MCF 10A (cell line): ENCODE measurements around the gene SSNA1. TPM values are rescaled to one million over a fixed set of nuclear protein-coding genes. Genes with fewer than 3 reads are reported as not detected.

Experiments
- BruUV-seq: library from RNA; stranded (reverse); fragments of 400-500 nt; replicated peaks from 2 replicates; lab custom pipeline; 2021; lab: Mats Ljungman, UMichigan
- CTCF ChIA-PET: fragments of 300-600 bp; sonication (Branson Sonifier 250); formaldehyde crosslinking; extraction: SDS; loops from one replicate; lab custom pipeline; 2021; ENCODE audit warnings: antibody characterized with exemption, inconsistent platforms; lab: Yijun Ruan, JAX
- POLR2A ChIA-PET: fragments of 300-600, 350-650 bp; sonication (Branson Sonifier 250); formaldehyde crosslinking; extraction: SDS; loops from one replicate; lab custom pipeline; 2020; ENCODE audit warnings: antibody characterized with exemption, inconsistent platforms; lab: Yijun Ruan, JAX
- DNase-seq: peaks from one replicate; pipeline ENCODE4 v3.0.0-alpha.2; 2018; ENCODE audit not compliant: unreplicated experiment
- H3K27ac Mint-ChIP-seq: one replicate; pipeline ENCODE4 v1.8.0; 2022; ENCODE audit warnings: mild to moderate bottlenecking, low read depth, mixed read lengths; ENCODE audit not compliant: unreplicated experiment
- H3K27me3 Mint-ChIP-seq: one replicate; pipeline ENCODE4 v1.8.0; 2022; ENCODE audit warnings: mixed read lengths; ENCODE audit not compliant: insufficient read depth, unreplicated experiment
- H3K36me3 Mint-ChIP-seq: one replicate; pipeline ENCODE4 v1.8.0; 2022; ENCODE audit warnings: mild to moderate bottlenecking, moderate library complexity, mixed read lengths; ENCODE audit not compliant: insufficient read depth, unreplicated experiment
- H3K4me1 Mint-ChIP-seq: one replicate; pipeline ENCODE4 v1.8.0; 2022; ENCODE audit warnings: mixed read lengths; ENCODE audit not compliant: insufficient read depth, unreplicated experiment
- H3K4me3 Mint-ChIP-seq: one replicate; pipeline ENCODE4 v1.8.0; 2022; ENCODE audit warnings: mild to moderate bottlenecking, moderate library complexity, mixed read lengths; ENCODE audit not compliant: unreplicated experiment
- H3K9me3 Mint-ChIP-seq: one replicate; pipeline ENCODE4 v1.8.0; 2022; ENCODE audit warnings: mixed read lengths; ENCODE audit not compliant: unreplicated experiment
- intact Hi-C: fragments of 100-400 bp; cut with micrococcal nuclease; formaldehyde crosslinking; loops from 2 replicates; pipeline ENCODE4 v1.14.1; 2022
- total RNA-seq: library from RNA; stranded (reverse); gene quantifications from 2 replicates; pipeline ENCODE4 v1.2.3, GENCODE V29; 2022
- TF ChIP-seq, protein P1 (sequence below): fragments of 200-600 bp; IDR thresholded peaks from one replicate; pipeline ENCODE4 v1.8.0; 2022; ENCODE audit warnings: antibody characterized with exemption, mild to moderate bottlenecking; ENCODE audit not compliant: unreplicated experiment

The SSNA1 gene
- total RNA-seq, 1 experiment from 2014 or later = 81.4 TPM

DNA sequence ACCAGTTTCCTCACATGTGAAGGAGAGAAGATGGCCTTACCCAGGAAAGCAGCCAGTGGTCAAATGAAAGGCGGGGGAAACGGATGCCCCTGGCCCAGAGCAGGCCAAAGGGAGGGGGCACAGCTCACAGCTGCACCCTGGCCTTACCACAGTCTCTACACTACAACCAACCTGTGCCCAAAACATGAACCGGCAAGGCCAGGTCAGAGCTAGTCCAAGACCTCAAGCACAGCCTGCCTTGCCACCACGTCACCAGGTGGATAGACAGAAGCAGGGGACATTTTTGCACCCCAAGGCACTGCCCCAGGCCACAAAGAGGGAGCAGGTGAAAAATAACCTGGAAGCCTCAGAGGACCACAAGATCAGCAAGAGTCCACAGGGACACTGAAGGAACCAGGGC lies 45.0 kb upstream of the SSNA1 start:
- Mint-ChIP-seq H3K36me3 (no peaks in the 10 kb centered on the region), H3K27me3 (peaks cover 15% of the 10 kb centered on the region)
- POLR2A ChIA-PET = no interaction called here

DNA sequence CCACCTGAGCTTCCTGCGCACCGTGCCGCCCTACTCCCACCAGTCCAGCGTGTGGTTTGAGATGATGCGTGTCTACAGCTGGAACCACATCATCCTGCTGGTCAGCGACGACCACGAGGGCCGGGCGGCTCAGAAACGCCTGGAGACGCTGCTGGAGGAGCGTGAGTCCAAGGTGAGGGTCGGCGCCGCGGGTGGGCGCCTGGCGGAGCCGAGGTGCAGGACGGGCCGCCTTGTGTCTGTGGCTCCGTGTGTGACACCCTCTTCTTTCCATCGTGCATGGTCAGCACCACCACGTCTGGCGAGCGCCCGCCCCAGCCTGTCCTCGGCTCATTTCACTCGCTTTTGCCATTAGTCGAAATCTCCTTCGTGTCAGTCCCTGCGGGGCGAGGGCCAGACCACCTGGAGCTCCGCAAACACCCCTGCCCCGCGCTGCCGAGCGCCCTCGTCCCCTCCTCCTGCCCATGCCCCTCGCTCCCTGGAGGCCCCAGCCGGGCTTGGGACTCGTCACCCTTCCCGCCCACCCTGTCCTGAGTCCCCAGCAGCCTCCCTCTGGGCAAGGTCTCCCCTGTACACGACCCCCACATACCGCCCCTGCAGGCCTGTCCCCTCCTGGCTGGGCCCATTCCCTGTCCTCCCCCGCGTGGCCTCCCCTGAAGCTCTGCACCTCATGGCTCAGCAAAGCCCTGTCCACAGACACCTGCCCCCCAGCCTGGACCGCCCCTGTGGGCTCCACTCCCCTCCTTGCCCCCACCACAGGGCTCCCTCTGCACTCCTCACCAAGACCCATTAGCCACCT lies 42.5 kb upstream of the SSNA1 start:
- Mint-ChIP-seq H3K27me3 (peaks cover 14% of the 10 kb centered on the region), H3K36me3 (no peaks in the 10 kb centered on the region), H3K27ac (no peak overlapping the region), H3K9me3 (no peaks in the 10 kb centered on the region), H3K4me3 (no peak overlapping the region), H3K4me1 (no peaks in the 10 kb centered on the region)
- TF ChIP-seq, protein P1, sequence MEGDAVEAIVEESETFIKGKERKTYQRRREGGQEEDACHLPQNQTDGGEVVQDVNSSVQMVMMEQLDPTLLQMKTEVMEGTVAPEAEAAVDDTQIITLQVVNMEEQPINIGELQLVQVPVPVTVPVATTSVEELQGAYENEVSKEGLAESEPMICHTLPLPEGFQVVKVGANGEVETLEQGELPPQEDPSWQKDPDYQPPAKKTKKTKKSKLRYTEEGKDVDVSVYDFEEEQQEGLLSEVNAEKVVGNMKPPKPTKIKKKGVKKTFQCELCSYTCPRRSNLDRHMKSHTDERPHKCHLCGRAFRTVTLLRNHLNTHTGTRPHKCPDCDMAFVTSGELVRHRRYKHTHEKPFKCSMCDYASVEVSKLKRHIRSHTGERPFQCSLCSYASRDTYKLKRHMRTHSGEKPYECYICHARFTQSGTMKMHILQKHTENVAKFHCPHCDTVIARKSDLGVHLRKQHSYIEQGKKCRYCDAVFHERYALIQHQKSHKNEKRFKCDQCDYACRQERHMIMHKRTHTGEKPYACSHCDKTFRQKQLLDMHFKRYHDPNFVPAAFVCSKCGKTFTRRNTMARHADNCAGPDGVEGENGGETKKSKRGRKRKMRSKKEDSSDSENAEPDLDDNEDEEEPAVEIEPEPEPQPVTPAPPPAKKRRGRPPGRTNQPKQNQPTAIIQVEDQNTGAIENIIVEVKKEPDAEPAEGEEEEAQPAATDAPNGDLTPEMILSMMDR = no peak
- intact Hi-C loops = no loop called here
- no peak for DNase-seq
- BruUV-seq = no TSS peak
- ChIA-PET POLR2A (interaction anchor here (0.5 kb wide), 1 partner anchor 15 kb away, joined by 3 read pairs; no protein-coding TSS in a partner anchor), CTCF (no interaction called here)

More for the DNA sequence above, 45.0 kb upstream of the SSNA1 start:
- Mint-ChIP-seq H3K4me1 (no peaks in the 10 kb centered on the region), H3K9me3 (no peaks in the 10 kb centered on the region), H3K27ac (no peak overlapping the region), H3K4me3 (no peak overlapping the region)
- DNase-seq = no peak
- BruUV-seq = no TSS peak
- TF ChIP-seq, protein P1 = no peak
- intact Hi-C loops = no loop called here
- CTCF ChIA-PET = interaction anchor here (0.6 to 0.7 kb wide), 2 partner anchors 10 to 195 kb away, joined by 3 to 5 read pairs; no protein-coding TSS in a partner anchor

DNA sequence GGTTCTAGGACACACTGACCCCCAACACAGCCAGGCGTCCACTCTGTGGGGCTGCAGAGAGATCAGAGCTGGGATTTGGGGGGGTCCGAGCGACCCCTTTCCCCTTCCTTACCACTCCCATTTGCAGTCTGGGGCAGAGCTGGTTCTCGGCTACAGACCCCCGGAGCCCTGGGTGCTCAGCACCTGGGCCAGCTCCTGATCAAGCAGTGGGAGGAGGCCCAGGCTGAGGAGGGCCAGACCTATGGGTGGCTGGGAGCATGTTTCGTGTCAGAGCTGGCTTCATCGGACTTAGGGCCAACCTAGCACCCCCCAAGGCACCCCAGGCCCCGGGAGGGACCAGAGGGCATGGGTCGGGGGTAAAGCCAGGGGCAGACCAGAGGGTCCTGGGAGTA lies 42.0 kb upstream of the SSNA1 start:
- intact Hi-C loops = no loop called here
- POLR2A ChIA-PET = interaction anchor here (0.5 kb wide), 1 partner anchor 16 kb away, joined by 3 read pairs; no protein-coding TSS in a partner anchor
- Mint-ChIP-seq H3K9me3 (no peaks in the 10 kb centered on the region), H3K27ac (no peak overlapping the region), H3K36me3 (no peaks in the 10 kb centered on the region), H3K4me3 (no peak overlapping the region), H3K27me3 (peaks cover 14% of the 10 kb centered on the region), H3K4me1 (no peaks in the 10 kb centered on the region)
- no peak for DNase-seq
- CTCF ChIA-PET = no interaction called here
- BruUV-seq = no TSS peak
- TF ChIP-seq, protein P1 = no peak

DNA sequence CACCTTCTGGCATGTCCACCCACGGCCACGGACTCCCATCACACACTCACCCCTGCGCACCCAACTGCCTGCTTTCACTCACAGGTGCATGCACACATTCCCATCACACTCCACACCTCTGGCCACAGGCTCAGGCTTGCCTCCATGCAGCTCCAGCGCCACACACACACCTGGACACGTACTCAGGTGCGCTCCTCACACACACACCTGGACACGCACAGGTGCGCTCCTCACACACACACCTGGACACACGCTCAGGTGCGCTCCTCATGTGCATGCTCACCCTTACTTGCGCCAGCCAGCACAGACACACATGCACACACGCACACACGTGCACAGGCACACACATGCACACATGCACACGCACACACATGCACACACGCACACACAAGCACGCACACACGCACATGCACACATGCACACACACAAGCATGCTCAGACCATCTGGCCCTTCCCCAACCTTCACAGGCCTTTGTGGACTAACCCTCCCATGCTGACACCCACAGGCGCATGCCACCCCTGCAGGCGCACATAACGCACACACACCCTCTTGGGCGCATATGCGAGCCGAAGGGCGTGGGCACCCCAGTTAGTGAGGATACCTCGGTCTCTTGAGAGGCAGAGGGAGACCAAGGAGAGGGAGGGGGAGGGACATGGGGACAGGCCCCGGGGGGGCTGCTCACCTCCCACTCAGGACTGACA lies 41.2 kb upstream of the SSNA1 start:
- Mint-ChIP-seq H3K9me3 (no peaks in the 10 kb centered on the region), H3K36me3 (no peaks in the 10 kb centered on the region), H3K4me1 (no peaks in the 10 kb centered on the region), H3K4me3 (no peak overlapping the region), H3K27ac (no peak overlapping the region), H3K27me3 (peaks cover 6% of the 10 kb centered on the region)
- POLR2A ChIA-PET = no interaction called here
- DNase-seq = no peak
- TF ChIP-seq, protein P1 = no peak
- intact Hi-C loops = no loop called here
- CTCF ChIA-PET = interaction anchor here (0.5 kb wide), 1 partner anchor 24 kb away, joined by 3 read pairs; no protein-coding TSS in a partner anchor
- no TSS peak for BruUV-seq
